Cardiac muscle cell (in vitro differentiated cells and primary cell): ENCODE measurements around the gene LPAR1. TPM values are rescaled to one million over a fixed set of nuclear protein-coding genes. Genes with fewer than 3 reads are reported as not detected.

ENCODE experiments used
- DNase-seq, 2 donors: peaks; one replicate each; pipeline versions ENCODE4 v3.0.0 to v3.0.0-alpha.2; 2010 to 2017; ENCODE audit warnings: low read depth in 1 of 2, low spot score in 1 of 2
- H3K27ac ChIP-seq: fragments of 200-600 bp; sonication (generic); 2 replicates; pipeline ENCODE4 v1.5.1; 2016
- H3K27me3 ChIP-seq: fragments of 200-600 bp; sonication (generic); 2 replicates; pipeline ENCODE4 v1.6.0; 2016; ENCODE audit warnings: control low read depth
- H3K36me3 ChIP-seq: fragments of 200-600 bp; sonication (generic); 2 replicates; pipeline ENCODE4 v1.5.1; 2016; ENCODE audit warnings: control low read depth
- H3K4me1 ChIP-seq: fragments of 200-600 bp; sonication (generic); 2 replicates; pipeline ENCODE4 v1.8.1; 2017; ENCODE audit warnings: low read depth, mild to moderate bottlenecking, mixed run types
- H3K4me3 ChIP-seq: fragments of 200-600 bp; sonication (generic); 2 replicates; pipeline ENCODE4 v1.5.1; 2016; ENCODE audit warnings: mild to moderate bottlenecking
- H3K9me3 ChIP-seq: fragments of 200-600 bp; sonication (generic); 2 replicates; pipeline ENCODE4 v1.5.1; 2017; ENCODE audit warnings: low read depth, mild to moderate bottlenecking, control low read depth
- CTCF ChIP-seq: IDR thresholded peaks from 2 replicates; pipeline ENCODE4 v1.5.1; 2012; ENCODE audit warnings: low read depth, mild to moderate bottlenecking, low read length
- polyA plus RNA-seq: library from polyadenylated mRNA; unstranded; fragments of >200 nt; fragmentation: Nextera tagmentation; extraction: Ambion mirVana; gene quantifications from 2 replicates; pipeline ENCODE4 v1.2.1, GENCODE V29; 2016
- total RNA-seq: library from RNA; depleted of rRNA; stranded (reverse); fragments of >200 nt; gene quantifications from 2 replicates; pipeline ENCODE4 v1.2.3, GENCODE V29; 2016

LPAR1 gene
- total and polyA plus RNA-seq, 2 experiments from 2014 or later, result 0.77 to 1.9 TPM

DNA sequence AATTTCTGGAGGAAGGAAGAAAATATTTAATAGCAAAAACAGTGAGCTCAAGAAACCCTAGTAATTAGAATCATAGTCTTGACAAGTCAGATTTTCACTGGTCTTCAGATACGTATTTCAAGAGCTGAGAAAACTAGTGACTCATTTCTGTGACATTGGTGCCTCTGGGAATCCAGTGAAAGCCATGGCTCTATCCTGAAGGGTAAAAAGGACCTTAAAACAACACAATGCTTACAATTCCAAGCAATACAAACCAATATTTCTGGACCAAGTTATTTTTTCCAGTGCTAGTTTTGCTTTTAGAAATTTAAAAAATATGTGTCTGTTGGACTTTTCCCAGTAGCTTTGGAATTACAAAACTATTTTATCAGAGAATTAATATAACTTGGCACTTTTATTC is 140.3 kb downstream of the LPAR1 start:
- Histone ChIP-seq H3K4me1 (no peaks in the 10 kb centered on the region), H3K36me3 (no peaks in the 10 kb centered on the region), H3K27ac (no peak overlapping the region), H3K4me3 (no peak overlapping the region), H3K27me3 (no peaks in the 10 kb centered on the region), H3K9me3 (no peaks in the 10 kb centered on the region)
- DNase-seq, result no peak
- TF ChIP-seq CTCF, result no peak

GRCh38 chr9:110895147-110895905 is 142.9 kb downstream of the LPAR1 start:
- no peak for TF ChIP-seq CTCF
- Histone ChIP-seq H3K27me3 (no peaks in the 10 kb centered on the region), H3K27ac (no peak overlapping the region), H3K9me3 (no peaks in the 10 kb centered on the region), H3K4me1 (no peaks in the 10 kb centered on the region), H3K36me3 (no peaks in the 10 kb centered on the region), H3K4me3 (no peak overlapping the region)
- no peak for DNase-seq

- Histone ChIP-seq H3K4me1 (no peaks in the 10 kb centered on the region), H3K36me3 (no peaks in the 10 kb centered on the region), H3K27ac (no peak overlapping the region), H3K4me3 (no peak overlapping the region), H3K27me3 (no peaks in the 10 kb centered on the region), H3K9me3 (no peaks in the 10 kb centered on the region)
- DNase-seq, result no peak
- no peak for TF ChIP-seq CTCF
Measured at GRCh38 chr9:110894731-110895130, 143.5 kb downstream of the LPAR1 start.

DNA sequence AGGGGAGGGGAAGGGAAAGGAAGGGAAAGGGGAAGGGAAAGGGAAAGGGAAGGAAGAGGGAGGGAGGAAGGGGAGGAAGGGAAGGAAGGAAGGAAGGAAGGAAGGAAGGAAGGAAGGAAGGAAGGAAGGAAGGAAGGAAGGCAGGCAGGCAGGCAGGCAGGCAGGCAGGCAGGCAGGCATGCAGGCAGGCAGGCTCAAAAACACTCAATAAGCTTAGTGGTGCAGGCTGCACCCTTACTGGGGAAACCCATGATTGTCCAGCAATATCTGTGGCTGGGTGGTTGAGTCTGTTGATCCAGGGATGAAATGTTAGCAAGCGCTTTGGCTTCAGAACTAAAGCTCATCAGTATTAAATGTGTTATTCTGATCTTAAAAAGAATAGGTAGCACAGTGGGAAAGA is 145.6 kb downstream of the LPAR1 start:
- no peak overlapping the region for H3K27ac ChIP-seq
- H3K4me3 ChIP-seq, result no peak overlapping the region
- no peaks in the 10 kb centered on the region for H3K27me3 ChIP-seq
- no peaks in the 10 kb centered on the region for H3K36me3 ChIP-seq
- DNase-seq, result no peak
- no peak for TF ChIP-seq CTCF
- no peaks in the 10 kb centered on the region for H3K4me1 ChIP-seq
- H3K9me3 ChIP-seq, result no peaks in the 10 kb centered on the region

DNA sequence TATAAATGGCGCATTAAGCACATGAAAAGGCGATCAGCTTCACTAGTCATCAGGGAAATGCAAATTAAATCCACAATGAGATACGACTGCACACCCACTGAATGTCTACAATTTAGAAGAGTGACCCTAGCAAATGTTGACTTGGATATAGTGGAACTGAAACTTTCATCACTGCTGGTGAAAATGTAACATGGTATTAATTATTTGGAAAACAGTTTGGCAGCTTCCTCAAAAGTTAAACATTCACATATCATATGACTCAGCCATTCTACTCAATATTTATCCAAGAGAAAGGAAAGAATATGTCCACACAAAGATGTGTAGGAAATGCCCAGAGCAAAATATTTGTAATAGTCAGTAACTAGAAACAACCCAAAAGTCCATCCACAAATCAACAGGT is 146.5 kb downstream of the LPAR1 start:
- Histone ChIP-seq H3K36me3 (no peaks in the 10 kb centered on the region), H3K9me3 (no peaks in the 10 kb centered on the region), H3K27me3 (no peaks in the 10 kb centered on the region), H3K27ac (no peak overlapping the region), H3K4me1 (no peaks in the 10 kb centered on the region), H3K4me3 (no peak overlapping the region)
- no peak for DNase-seq
- no peak for TF ChIP-seq CTCF
